GM21619 (cell line): ENCODE results near the gene SKAP1.
"Not testable (repeated sequence)": the region's sequence is repeated elsewhere in the genome, so short reads cannot be mapped to it uniquely, and the experiment has no call there.

Experiments used
- ATAC-seq: cut with Tn5 transposase; IDR thresholded peaks from one replicate; pipeline ENCODE4 v1.9.1; 2021; ENCODE audit not compliant: unreplicated experiment

SKAP1 gene

DNA sequence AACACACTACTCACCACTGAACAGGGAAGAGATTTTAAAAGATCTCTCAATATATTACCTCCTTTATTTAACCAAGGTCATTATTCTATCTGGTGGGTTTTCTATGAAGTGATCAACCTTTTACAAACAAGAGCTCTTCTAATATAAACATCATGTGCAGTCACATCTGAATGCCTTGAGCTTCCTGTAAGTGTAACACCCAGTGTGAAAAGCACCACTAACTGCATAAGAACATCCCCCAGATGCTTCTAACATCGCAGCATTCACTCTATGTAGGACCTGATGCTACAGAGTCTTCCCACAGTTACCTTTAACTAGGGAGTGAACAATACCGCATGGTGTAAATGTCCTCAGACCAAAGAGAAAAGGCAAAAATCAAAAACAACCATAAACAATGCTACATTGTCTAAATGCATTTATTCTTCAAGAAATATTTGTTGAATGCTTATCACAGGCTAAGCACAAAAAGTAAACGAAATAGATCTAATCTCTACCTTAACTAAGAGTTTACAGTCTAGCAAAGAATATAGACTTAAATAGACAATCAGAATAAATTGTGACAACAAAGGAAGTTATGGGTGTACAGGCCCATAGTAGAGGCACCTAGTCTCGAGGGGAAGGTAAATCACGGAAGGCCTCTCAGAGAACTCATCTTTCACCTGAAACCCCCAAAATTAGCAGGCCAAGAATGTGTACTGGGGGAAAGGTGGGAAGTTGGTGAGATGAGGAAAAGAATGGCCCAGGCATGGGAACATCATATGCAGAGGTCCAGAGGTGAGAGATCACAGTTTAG is 16.2 kb downstream of the SKAP1 start:
- no peak for ATAC-seq

GRCh38 chr17:48412841-48413240 is 17.2 kb downstream of the SKAP1 start:
- no peak for ATAC-seq

DNA sequence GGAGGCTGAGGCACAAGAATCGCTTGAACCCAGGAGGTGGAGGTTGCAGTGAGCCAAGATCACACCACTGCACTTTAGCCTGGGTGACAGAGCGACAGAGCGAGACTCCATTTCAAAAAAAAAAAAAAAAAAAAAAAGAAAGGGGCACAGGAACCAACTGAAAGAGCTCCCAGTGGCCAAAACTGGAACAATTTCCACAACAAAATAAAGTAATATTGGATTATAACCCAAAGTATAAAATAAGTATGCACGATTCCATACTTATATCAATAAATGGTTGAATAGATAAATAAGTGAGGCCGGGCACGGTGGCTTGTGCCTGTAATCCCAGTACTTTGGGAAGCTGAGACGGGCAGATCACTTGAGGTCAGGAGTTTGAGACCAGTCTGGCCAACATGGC is 19.2 kb downstream of the SKAP1 start:
- ATAC-seq = not testable (repeated sequence)

GRCh38 chr17:48409607-48410006 is 20.4 kb downstream of the SKAP1 start:
- ATAC-seq = no peak

GRCh38 chr17:48406936-48407567 is 23.0 kb downstream of the SKAP1 start:
- no peak for ATAC-seq

- ATAC-seq = no peak
Observed at GRCh38 chr17:48394821-48395220, 35.2 kb downstream of the SKAP1 start.

GRCh38 chr17:48393283-48393682 is 36.7 kb downstream of the SKAP1 start:
- no peak for ATAC-seq

GRCh38 chr17:48392857-48393256 is 37.2 kb downstream of the SKAP1 start:
- ATAC-seq = no peak

DNA sequence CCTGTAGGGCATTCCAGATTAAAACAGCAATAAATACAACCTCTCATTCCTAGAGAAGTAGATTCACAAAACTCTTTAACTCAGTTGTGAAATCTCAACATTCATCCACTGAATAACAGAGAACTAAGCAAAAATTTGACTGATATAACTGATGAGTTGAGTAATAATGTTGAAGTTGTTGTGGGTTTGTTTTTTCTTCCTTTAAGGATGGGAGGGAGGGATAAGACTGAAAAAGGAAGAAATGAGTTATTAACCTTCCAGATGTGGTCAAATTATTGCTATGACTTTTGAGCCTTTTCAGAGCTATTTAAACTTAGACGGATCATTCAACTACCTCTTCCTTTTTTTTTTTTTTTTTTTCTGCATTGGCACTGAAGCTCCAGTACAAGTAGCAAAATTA is 38.6 kb downstream of the SKAP1 start:
- no peak for ATAC-seq

- ATAC-seq = no peak
Observed at GRCh38 chr17:48389903-48390302, 40.1 kb downstream of the SKAP1 start.

- ATAC-seq = no peak
Observed at GRCh38 chr17:48388955-48389743, 40.9 kb downstream of the SKAP1 start.

DNA sequence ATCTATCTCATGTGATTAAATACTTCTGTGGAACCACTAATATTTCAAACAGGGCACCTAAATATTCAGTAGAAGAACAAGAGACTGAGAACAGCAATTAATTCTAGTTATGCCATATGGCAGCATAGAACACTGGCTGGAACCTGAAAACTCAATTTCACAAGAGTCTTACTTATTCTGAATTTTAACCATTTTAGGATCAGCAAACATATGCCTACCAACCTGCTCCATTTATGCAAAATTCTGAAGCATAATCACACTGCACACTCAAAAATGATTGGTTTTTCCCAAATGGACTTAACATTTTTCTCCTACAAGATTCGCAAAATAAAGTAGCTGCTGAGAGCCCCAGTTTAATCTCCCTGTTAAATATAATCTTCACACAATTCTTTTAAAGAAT is 43.2 kb downstream of the SKAP1 start:
- no peak for ATAC-seq

DNA sequence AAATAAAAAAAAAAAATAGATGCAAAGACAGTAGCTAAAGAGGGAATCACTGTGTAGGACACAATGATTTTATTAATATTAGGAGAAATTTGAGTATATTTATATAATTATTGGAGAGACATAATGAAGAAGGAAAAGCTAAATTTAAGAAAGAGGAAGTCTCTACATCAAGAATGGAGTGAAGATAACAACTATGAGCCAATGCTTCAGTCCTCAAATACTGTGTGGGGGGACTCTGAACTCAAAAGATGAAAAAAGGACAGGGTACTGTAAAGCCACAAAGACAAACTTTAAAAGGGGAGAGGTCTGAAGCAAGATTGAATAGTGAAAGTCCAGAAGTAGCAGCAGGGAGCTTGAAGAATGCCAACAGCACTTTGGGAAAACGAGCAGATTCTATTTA is 44.7 kb downstream of the SKAP1 start:
- no peak for ATAC-seq

- no peak for ATAC-seq
Observed at GRCh38 chr17:48384164-48384563, 45.9 kb downstream of the SKAP1 start.

- no peak for ATAC-seq
Observed at GRCh38 chr17:48382989-48383388, 47.0 kb downstream of the SKAP1 start.

DNA sequence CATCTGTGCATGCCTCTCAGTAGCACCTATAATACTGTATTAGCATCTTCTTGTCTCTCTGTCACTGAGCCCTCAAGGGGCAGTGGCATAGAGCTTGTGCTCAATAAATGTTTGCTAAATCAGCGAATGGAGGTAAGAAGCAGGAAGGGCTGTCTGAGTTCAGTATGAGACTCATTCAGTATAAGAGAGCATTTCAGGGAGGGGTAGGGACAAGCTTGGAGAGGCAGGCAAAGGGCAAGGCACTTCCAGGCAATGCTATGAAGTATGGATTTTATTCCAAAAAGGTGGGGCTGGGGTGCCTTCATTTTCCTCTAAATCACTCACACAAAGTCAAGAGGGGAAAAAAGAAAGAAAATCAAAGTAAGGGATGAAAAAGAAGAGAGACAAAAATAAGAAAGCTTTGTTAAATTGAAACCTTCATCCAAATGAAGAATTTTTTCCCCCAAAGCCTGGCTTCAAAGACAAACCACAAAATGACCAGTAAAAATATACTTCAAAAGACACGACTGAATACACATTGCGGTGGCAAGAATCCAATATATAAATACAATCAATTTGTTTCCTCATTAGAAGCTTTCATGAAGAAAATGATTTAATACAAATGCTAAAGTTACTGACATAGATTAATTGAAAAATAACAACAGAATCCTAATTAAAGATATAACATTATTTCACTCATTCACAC is 51.2 kb downstream of the SKAP1 start:
- ATAC-seq = no peak

- ATAC-seq = no peak
Observed at GRCh38 chr17:48378238-48378637, 51.8 kb downstream of the SKAP1 start.

DNA sequence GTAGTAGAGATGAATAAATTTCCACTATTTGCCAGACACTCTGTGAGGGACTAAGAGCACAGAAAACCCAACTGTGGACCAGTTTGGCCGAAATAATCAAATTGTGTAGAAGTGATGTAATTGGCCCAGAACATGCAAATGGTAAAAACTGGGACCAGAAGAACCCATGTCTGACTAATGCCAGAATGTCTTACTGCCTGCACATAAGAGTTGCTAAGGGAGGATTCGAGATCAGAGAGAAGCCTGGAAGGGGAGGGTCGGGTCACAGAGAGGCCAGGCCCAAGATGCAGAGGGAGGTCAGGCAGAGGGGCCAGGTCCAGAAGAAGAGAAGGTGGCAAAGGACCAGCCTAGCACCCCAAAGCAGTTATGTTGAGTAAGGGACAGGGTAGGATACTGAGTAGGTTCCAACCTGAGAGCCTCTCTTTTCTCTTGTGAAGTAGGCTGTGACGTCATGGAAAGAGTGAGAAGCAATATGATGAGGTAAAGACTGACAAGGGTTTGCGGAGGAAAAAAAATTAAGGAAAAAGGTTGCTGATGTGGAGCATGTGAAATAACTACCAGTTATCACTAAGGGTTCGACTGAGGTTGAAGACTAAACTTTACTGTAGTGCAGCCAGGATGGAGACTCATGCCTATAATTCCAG is 53.2 kb downstream of the SKAP1 start:
- ATAC-seq = no peak

- no peak for ATAC-seq
Observed at GRCh38 chr17:48375356-48375755, 54.7 kb downstream of the SKAP1 start.

GRCh38 chr17:48374650-48375230 is 55.3 kb downstream of the SKAP1 start:
- no peak for ATAC-seq
